Natural killer cell (primary cell): Measurements from ENCODE around the gene ODF2L. TPM values are rescaled to one million over a fixed set of nuclear protein-coding genes. Genes with fewer than 3 reads are reported as not detected.
A peak's percentile ranks its signal among the peaks of the same experiment; 100 is the strongest.

Experiments
- ATAC-seq, 3 donors: fragments of 150-1000 bp in 2 of 3; fragments of 200-7000 bp in 1 of 3; cut with Tn5 transposase; 1 replicate in 1 of 3; 2 replicates in 2 of 3; pipeline ENCODE4 v1.10.0; 2021; ENCODE audit warnings: mild to moderate bottlenecking in 2 of 3, moderate library complexity in 2 of 3
- DNase-seq, 2 donors: peaks; one replicate each; pipeline versions ENCODE4 v3.0.0 to v3.0.0-alpha.2; 2013 to 2021; ENCODE audit warnings: mixed read lengths in 1 of 2
- H3K27ac ChIP-seq: one replicate; pipeline ENCODE4 v1.5.1; 2013; ENCODE audit warnings: mild to moderate bottlenecking, low read length
- H3K27me3 ChIP-seq: one replicate; pipeline ENCODE4 v1.6.1; 2013; ENCODE audit warnings: low read length; ENCODE audit not compliant: control insufficient read depth, insufficient read depth
- H3K36me3 ChIP-seq: one replicate; pipeline ENCODE4 v1.6.1; 2013; ENCODE audit warnings: low read length; ENCODE audit not compliant: control insufficient read depth, insufficient read depth
- H3K4me1 ChIP-seq: one replicate; pipeline ENCODE4 v1.6.1; 2013; ENCODE audit warnings: low read length; ENCODE audit not compliant: control insufficient read depth, insufficient read depth
- H3K4me3 ChIP-seq: one replicate; pipeline ENCODE4 v1.5.1; 2013; ENCODE audit warnings: low read length
- H3K9me3 ChIP-seq: one replicate; pipeline ENCODE4 v1.6.1; 2013; ENCODE audit warnings: low read length; ENCODE audit not compliant: control insufficient read depth, insufficient read depth
- H3K27ac Mint-ChIP-seq, 2 donors: one replicate each; pipeline ENCODE4 v1.8.0; 2022; ENCODE audit warnings: mild to moderate bottlenecking in 2 of 2, mixed read lengths in 2 of 2, moderate library complexity in 1 of 2
- H3K27me3 Mint-ChIP-seq, 2 donors: one replicate each; pipeline ENCODE4 v1.8.0; 2022; ENCODE audit warnings: low read depth in 2 of 2, mixed read lengths in 2 of 2
- H3K36me3 Mint-ChIP-seq: one replicate; pipeline ENCODE4 v1.8.0; 2022; ENCODE audit warnings: mixed read lengths
- H3K4me1 Mint-ChIP-seq, 2 donors: one replicate each; pipeline ENCODE4 v1.8.0; 2022; ENCODE audit warnings: mixed read lengths in 2 of 2
- H3K4me3 Mint-ChIP-seq: one replicate; pipeline ENCODE4 v1.8.0; 2022; ENCODE audit warnings: mild to moderate bottlenecking, moderate library complexity, mixed read lengths
- H3K9me3 Mint-ChIP-seq, 2 donors: one replicate each; pipeline ENCODE4 v1.8.0; 2022; ENCODE audit warnings: mixed read lengths in 2 of 2
- CTCF ChIP-seq: fragments of 200-600 bp; IDR thresholded peaks from one replicate; pipeline ENCODE4 v1.8.0; 2022; ENCODE audit warnings: antibody characterized with exemption
- WGBS: methylation state at CpG from one replicate; pipeline ENCODE4 v1.1.7; 2013; ENCODE audit warnings: missing lambda C conversion rate; ENCODE audit not compliant: insufficient coverage; 5-methylcytosine and 5-hydroxymethylcytosine counted together
- intact Hi-C: fragments of 100-400 bp; cut with micrococcal nuclease; formaldehyde crosslinking; loops from one replicate; pipeline ENCODE4 v1.14.2; 2022
- total RNA-seq, 4 donors: library from RNA; stranded (reverse); fragments of 120-200 nt in 1 of 4; gene quantifications; one replicate each; pipeline versions ENCODE4 v1.2.3 to v1.2.4, GENCODE V29; 2013 to 2022

Gene ODF2L
- total RNA-seq, 3 donors from 2014 or later (not counting 1 experiment from before 2014, with no cell fraction given), result 79.7 to 102 (median 82.0) TPM

- Histone ChIP-seq H3K4me1 (no peaks in the 10 kb centered on the region), H3K27ac (no peak overlapping the region), H3K9me3 (no peaks in the 10 kb centered on the region), H3K27me3 (no peaks in the 10 kb centered on the region), H3K4me3 (no peak overlapping the region), H3K36me3 (no peaks in the 10 kb centered on the region)
- H3K27ac Mint-ChIP-seq, result peak overlapping the region in 1 of 2 donors; percentile 89
- ATAC-seq (no peak), DNase-seq (no peak)
- intact Hi-C loops, result no loop called here
- WGBS, result 80% methylated on average over 1 of the region's 3 CpGs
- H3K27me3 Mint-ChIP-seq, result no peaks in the 10 kb centered on the region
- H3K9me3 Mint-ChIP-seq, result no peaks in the 10 kb centered on the region
- TF ChIP-seq CTCF, result no peak
- no peaks in the 10 kb centered on the region for H3K36me3 Mint-ChIP-seq
- H3K4me1 Mint-ChIP-seq, result peaks cover 24 to 26% of the 10 kb centered on the region in 2 donors
- H3K4me3 Mint-ChIP-seq, result no peak overlapping the region
Observed at GRCh38 chr1:86387916-86388627, 8.1 kb downstream of the ODF2L start.

GRCh38 chr1:86382878-86383277 lies 13.2 kb downstream of the ODF2L start:
- Mint-ChIP-seq H3K4me3 (peak overlapping the region; percentile 55), H3K27ac (peak overlapping the region in 1 of 2 donors; percentile 47), H3K27me3 (no peaks in the 10 kb centered on the region), H3K4me1 (peaks cover 0 to 8% of the 10 kb centered on the region in 2 donors), H3K9me3 (no peaks in the 10 kb centered on the region), H3K36me3 (no peaks in the 10 kb centered on the region)
- DNase-seq (peak in 1 of 2 donors; percentile 20), ATAC-seq (peak in 1 of 3 donors; percentile 37)
- no peaks in the 10 kb centered on the region for H3K4me1 ChIP-seq
- H3K9me3 ChIP-seq, result no peaks in the 10 kb centered on the region
- H3K36me3 ChIP-seq, result peaks cover 2% of the 10 kb centered on the region
- WGBS, result no CpG with 5 or more reads among the region's 1 CpG
- no peak for TF ChIP-seq CTCF
- intact Hi-C loops, result loop anchor here (5.0 kb wide), 2 partner anchors 304 to 359 kb away; no protein-coding TSS in a partner anchor
- no peak overlapping the region for H3K4me3 ChIP-seq
- no peak overlapping the region for H3K27ac ChIP-seq
- no peaks in the 10 kb centered on the region for H3K27me3 ChIP-seq

GRCh38 chr1:86381223-86381622 lies 14.9 kb downstream of the ODF2L start:
- H3K9me3 ChIP-seq, result peaks cover 6% of the 10 kb centered on the region
- Mint-ChIP-seq H3K4me1 (peaks cover 0 to 8% of the 10 kb centered on the region in 2 donors), H3K9me3 (no peaks in the 10 kb centered on the region), H3K27me3 (no peaks in the 10 kb centered on the region), H3K36me3 (no peaks in the 10 kb centered on the region), H3K27ac (no peak overlapping the region), H3K4me3 (no peak overlapping the region)
- intact Hi-C loops, result loop anchor here (2.0 to 5.0 kb wide), 3 partner anchors 94 to 361 kb away; no protein-coding TSS in a partner anchor
- peaks cover 2% of the 10 kb centered on the region for H3K36me3 ChIP-seq
- ATAC-seq, result no peak
- H3K4me1 ChIP-seq, result no peaks in the 10 kb centered on the region
- TF ChIP-seq CTCF, result no peak
- no peak overlapping the region for H3K4me3 ChIP-seq
- WGBS, result 73% methylated on average over 2 of the region's 4 CpGs
- no peaks in the 10 kb centered on the region for H3K27me3 ChIP-seq
- DNase-seq, result no peak
- H3K27ac ChIP-seq, result no peak overlapping the region
